WTC11 (cell line): ENCODE results near the gene TPRG1L. TPM values are rescaled to one million over a fixed set of nuclear protein-coding genes. Genes with fewer than 3 reads are reported as not detected.

Experiments used
- ATAC-seq: fragments of 200-7000 bp; cut with Tn5 transposase; 2 replicates; pipeline ENCODE4 v1.10.0; 2021; ENCODE audit warnings: mild to moderate bottlenecking, moderate library complexity
- CTCF ChIA-PET: fragments of 300-600 bp; sonication (Branson Sonifier 250); formaldehyde crosslinking; loops from one replicate; lab custom pipeline; 2021; ENCODE audit warnings: antibody characterized with exemption; lab: Charles Lee
- POLR2A ChIA-PET: fragments of 350-600 bp; sonication (Branson Sonifier 250); formaldehyde crosslinking; loops from one replicate; lab custom pipeline; 2021; ENCODE audit warnings: antibody characterized with exemption; lab: Charles Lee
- DNase-seq: peaks from one replicate; pipeline ENCODE4 v3.0.0; 2021; ENCODE audit warnings: low spot score
- H3K27ac Mint-ChIP-seq: 2 replicates; pipeline ENCODE4 v1.8.0; 2021; ENCODE audit warnings: mixed read lengths
- H3K27me3 Mint-ChIP-seq: 2 replicates; pipeline ENCODE4 v1.8.0; 2021; ENCODE audit warnings: low read depth, mild to moderate bottlenecking, moderate library complexity, mixed read lengths
- H3K36me3 Mint-ChIP-seq: 2 replicates; pipeline ENCODE4 v1.8.0; 2021; ENCODE audit warnings: mixed read lengths
- H3K4me1 Mint-ChIP-seq: 2 replicates; pipeline ENCODE4 v1.8.0; 2022; ENCODE audit warnings: mixed read lengths
- H3K4me3 Mint-ChIP-seq: 2 replicates; pipeline ENCODE4 v1.8.0; 2021; ENCODE audit warnings: mild to moderate bottlenecking, moderate library complexity, mixed read lengths
- H3K9me3 Mint-ChIP-seq: 2 replicates; pipeline ENCODE4 v1.8.0; 2021; ENCODE audit warnings: mixed read lengths
- ARID4B ChIP-seq: sonication (generic); formaldehyde crosslinking; IDR thresholded peaks from 2 replicates; pipeline ENCODE4 v1.8.0; 2023; ENCODE audit warnings: missing genetic modification reagents, mild to moderate bottlenecking, borderline replicate concordance
- ATF3 ChIP-seq: sonication (generic); formaldehyde crosslinking; conservative IDR thresholded peaks from 2 replicates; pipeline ENCODE4 v1.8.1; 2022; ENCODE audit warnings: mild to moderate bottlenecking, missing genetic modification reagents
- FOXP1 ChIP-seq: sonication (generic); formaldehyde crosslinking; IDR thresholded peaks from 2 replicates; pipeline ENCODE4 v1.8.0; 2022; ENCODE audit warnings: missing genetic modification reagents, mild to moderate bottlenecking, moderate library complexity, borderline replicate concordance
- IRF1 ChIP-seq: sonication (generic); formaldehyde crosslinking; IDR thresholded peaks from 2 replicates; pipeline ENCODE4 v1.8.0; 2023; ENCODE audit warnings: missing genetic modification reagents
- KAT7 ChIP-seq: sonication (generic); formaldehyde crosslinking; IDR thresholded peaks from 2 replicates; pipeline ENCODE4 v1.8.1; 2023; ENCODE audit warnings: missing genetic modification reagents, mild to moderate bottlenecking, borderline replicate concordance
- NFE2L1 ChIP-seq: sonication (generic); formaldehyde crosslinking; IDR thresholded peaks from 2 replicates; pipeline ENCODE4 v1.8.1; 2023; ENCODE audit warnings: missing genetic modification reagents
- NFYB ChIP-seq: sonication (generic); formaldehyde crosslinking; conservative IDR thresholded peaks from 2 replicates; pipeline ENCODE4 v1.8.0; 2022; ENCODE audit warnings: low read depth, missing genetic modification reagents
- NR3C1 ChIP-seq: sonication (generic); formaldehyde crosslinking; conservative IDR thresholded peaks from 2 replicates; pipeline ENCODE4 v1.8.1; 2023; ENCODE audit warnings: low read depth, mild to moderate bottlenecking, missing genetic modification reagents
- OVOL2 ChIP-seq: fragments of 250-450 bp; sonication (Bioruptor Pico); IDR thresholded peaks from 2 replicates; pipeline ENCODE4 v1.9.0; 2021; ENCODE audit warnings: mild to moderate bottlenecking, borderline replicate concordance
- STAT6 ChIP-seq: sonication (generic); formaldehyde crosslinking; conservative IDR thresholded peaks from 2 replicates; pipeline ENCODE4 v1.8.1; 2023; ENCODE audit warnings: mild to moderate bottlenecking, low read depth, missing genetic modification reagents, moderate library complexity
- TP53 ChIP-seq: sonication (generic); formaldehyde crosslinking; IDR thresholded peaks from 2 replicates; pipeline ENCODE4 v1.8.1; 2023; ENCODE audit warnings: mild to moderate bottlenecking, missing genetic modification reagents
- ZNF121 ChIP-seq: sonication (generic); formaldehyde crosslinking; IDR thresholded peaks from 2 replicates; pipeline ENCODE4 v1.8.0; 2023; ENCODE audit warnings: missing genetic modification reagents
- ZNF671 ChIP-seq: fragments of 250-450 bp; sonication (Bioruptor Pico); IDR thresholded peaks from 2 replicates; pipeline ENCODE4 v1.8.0; 2021; ENCODE audit warnings: mild to moderate bottlenecking
- total RNA-seq: library from RNA; stranded (reverse); gene quantifications from 3 replicates; pipeline ENCODE4 v1.2.3, GENCODE V29; 2021
- TF ChIP-seq, protein P1 (sequence below): sonication (generic); formaldehyde crosslinking; IDR thresholded peaks from 2 replicates; pipeline ENCODE4 v1.8.0; 2022; ENCODE audit warnings: mild to moderate bottlenecking, missing genetic modification reagents
- TF ChIP-seq, protein P2 (sequence below): sonication (generic); formaldehyde crosslinking; IDR thresholded peaks from 2 replicates; pipeline ENCODE4 v1.8.1; 2023; ENCODE audit warnings: mild to moderate bottlenecking, missing genetic modification reagents, borderline replicate concordance
- TF ChIP-seq, protein P3 (sequence below): sonication (generic); formaldehyde crosslinking; IDR thresholded peaks from 2 replicates; pipeline ENCODE4 v1.8.1; 2022; ENCODE audit warnings: mild to moderate bottlenecking, moderate library complexity, missing genetic modification reagents

Gene TPRG1L
- total RNA-seq, 1 experiment from 2014 or later, result 20.9 TPM

DNA sequence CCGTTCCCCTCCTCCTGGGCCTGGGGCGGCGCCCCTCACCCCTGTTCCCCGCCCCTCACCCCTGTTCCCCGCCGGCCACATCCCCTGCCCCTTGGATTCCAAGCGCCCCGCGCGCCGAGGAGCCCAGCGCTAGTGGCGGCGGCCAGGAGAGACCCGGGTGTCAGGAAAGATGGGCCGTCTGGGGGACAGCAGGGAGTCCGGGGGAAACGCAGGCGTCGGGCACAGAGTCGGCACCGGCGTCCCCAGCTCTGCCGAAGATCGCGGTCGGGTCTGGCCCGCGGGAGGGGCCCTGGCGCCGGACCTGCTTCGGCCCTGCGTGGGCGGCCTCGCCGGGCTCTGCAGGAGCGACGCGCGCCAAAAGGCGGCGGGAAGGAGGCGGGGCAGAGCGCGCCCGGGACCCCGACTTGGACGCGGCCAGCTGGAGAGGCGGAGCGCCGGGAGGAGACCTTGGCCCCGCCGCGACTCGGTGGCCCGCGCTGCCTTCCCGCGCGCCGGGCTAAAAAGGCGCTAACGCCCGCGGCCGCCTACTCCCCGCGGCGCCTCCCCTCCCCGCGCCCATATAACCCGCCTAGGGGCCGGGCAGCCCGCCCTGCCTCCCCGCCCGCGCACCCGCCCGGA, 27.2 kb downstream of the TPRG1L start, which contains the start of gene TP73:
TSS of gene TP73 (plus strand) at position 587 of the 618 bp plus-strand sequence. CDS start 29,850 bp downstream, outside the sequence.
- Mint-ChIP-seq H3K9me3 (no peaks in the 10 kb centered on the region), H3K4me3 (peak within 1 kb of the TSS; percentile 82), H3K27me3 (peaks cover 64% of the 10 kb centered on the region), H3K36me3 (peaks cover 1% of the 10 kb centered on the region; the same call in 1 of the 2 replicates), H3K27ac (no peak within 1 kb of the TSS), H3K4me1 (peaks cover 10% of the 10 kb centered on the region)
- ChIA-PET CTCF (interaction anchor here (0.9 to 3.8 kb wide), 16 partner anchors 12 to 199 kb away, joined by 3 to 27 read pairs (median 7); no protein-coding TSS in a partner anchor), POLR2A (no interaction called here)
- no peak for ATAC-seq
- TF ChIP-seq NFYB (no peak), STAT6 (CRISPR knock-in tag) (no peak), ZNF121 (CRISPR knock-in tag) (peak; percentile 88), TP53 (no peak), OVOL2 (CRISPR knock-in tag) (no peak), FOXP1 (CRISPR knock-in tag) (peak; percentile 45; the same call in 1 of the 2 replicates), ZNF671 (no peak), KAT7 (CRISPR knock-in tag) (peak; percentile 49; the same call in 1 of the 2 replicates), NFE2L1 (CRISPR knock-in tag) (no peak), NR3C1 (CRISPR knock-in tag) (no peak)
- TF ChIP-seq, protein P1, sequence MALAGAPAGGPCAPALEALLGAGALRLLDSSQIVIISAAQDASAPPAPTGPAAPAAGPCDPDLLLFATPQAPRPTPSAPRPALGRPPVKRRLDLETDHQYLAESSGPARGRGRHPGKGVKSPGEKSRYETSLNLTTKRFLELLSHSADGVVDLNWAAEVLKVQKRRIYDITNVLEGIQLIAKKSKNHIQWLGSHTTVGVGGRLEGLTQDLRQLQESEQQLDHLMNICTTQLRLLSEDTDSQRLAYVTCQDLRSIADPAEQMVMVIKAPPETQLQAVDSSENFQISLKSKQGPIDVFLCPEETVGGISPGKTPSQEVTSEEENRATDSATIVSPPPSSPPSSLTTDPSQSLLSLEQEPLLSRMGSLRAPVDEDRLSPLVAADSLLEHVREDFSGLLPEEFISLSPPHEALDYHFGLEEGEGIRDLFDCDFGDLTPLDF, result no peak
- TF ChIP-seq, protein P2, sequence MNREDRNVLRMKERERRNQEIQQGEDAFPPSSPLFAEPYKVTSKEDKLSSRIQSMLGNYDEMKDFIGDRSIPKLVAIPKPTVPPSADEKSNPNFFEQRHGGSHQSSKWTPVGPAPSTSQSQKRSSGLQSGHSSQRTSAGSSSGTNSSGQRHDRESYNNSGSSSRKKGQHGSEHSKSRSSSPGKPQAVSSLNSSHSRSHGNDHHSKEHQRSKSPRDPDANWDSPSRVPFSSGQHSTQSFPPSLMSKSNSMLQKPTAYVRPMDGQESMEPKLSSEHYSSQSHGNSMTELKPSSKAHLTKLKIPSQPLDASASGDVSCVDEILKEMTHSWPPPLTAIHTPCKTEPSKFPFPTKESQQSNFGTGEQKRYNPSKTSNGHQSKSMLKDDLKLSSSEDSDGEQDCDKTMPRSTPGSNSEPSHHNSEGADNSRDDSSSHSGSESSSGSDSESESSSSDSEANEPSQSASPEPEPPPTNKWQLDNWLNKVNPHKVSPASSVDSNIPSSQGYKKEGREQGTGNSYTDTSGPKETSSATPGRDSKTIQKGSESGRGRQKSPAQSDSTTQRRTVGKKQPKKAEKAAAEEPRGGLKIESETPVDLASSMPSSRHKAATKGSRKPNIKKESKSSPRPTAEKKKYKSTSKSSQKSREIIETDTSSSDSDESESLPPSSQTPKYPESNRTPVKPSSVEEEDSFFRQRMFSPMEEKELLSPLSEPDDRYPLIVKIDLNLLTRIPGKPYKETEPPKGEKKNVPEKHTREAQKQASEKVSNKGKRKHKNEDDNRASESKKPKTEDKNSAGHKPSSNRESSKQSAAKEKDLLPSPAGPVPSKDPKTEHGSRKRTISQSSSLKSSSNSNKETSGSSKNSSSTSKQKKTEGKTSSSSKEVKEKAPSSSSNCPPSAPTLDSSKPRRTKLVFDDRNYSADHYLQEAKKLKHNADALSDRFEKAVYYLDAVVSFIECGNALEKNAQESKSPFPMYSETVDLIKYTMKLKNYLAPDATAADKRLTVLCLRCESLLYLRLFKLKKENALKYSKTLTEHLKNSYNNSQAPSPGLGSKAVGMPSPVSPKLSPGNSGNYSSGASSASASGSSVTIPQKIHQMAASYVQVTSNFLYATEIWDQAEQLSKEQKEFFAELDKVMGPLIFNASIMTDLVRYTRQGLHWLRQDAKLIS, result no peak
- TF ChIP-seq, protein P3, sequence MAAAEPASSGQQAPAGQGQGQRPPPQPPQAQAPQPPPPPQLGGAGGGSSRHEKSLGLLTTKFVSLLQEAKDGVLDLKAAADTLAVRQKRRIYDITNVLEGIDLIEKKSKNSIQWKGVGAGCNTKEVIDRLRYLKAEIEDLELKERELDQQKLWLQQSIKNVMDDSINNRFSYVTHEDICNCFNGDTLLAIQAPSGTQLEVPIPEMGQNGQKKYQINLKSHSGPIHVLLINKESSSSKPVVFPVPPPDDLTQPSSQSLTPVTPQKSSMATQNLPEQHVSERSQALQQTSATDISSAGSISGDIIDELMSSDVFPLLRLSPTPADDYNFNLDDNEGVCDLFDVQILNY, result no peak
- peak; percentile 29 for DNase-seq

DNA sequence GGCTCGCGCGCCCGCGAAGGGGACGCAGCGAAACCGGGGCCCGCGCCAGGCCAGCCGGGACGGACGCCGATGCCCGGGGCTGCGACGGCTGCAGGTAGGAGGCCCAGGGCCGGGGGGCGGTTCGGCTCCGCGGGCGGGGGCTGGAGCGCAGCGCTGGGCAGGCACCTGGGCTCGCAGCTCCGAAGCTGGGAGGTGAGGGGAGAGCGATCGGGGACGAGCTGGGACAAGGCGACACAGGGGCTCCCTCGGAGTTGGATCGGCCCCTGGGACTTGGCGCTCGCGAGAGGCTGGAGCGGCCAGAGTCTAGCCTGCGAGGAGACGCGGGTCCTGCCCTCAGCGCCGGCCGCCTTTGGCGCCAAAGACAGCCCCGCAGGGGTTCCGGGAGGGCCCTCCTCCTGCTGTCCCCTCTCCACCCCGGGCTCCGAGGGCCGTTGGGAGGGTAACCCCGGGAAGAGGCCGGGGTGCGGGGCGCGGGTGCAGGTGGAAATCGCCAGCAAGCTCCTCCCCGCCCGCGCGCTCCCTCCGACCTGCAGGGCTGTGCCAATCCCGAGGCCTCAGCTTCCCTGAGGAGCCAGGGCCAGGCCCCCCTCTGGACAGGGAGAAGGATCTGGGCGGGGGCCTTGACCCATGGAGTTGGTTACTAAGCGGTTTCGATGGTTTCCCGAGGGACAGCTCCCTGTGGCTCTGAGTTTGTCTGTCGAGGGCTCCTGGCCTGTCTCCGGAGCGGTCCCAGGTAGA, 27.9 kb downstream of the TPRG1L start:
- Mint-ChIP-seq H3K27ac (no peak overlapping the region), H3K36me3 (no peaks in the 10 kb centered on the region), H3K4me1 (peaks cover 10% of the 10 kb centered on the region), H3K27me3 (peaks cover 68% of the 10 kb centered on the region), H3K4me3 (peak overlapping the region; percentile 55), H3K9me3 (no peaks in the 10 kb centered on the region)
- POLR2A ChIA-PET, result no interaction called here
- peak; percentile 44 for ATAC-seq
- CTCF ChIA-PET, result interaction anchor here (0.6 to 3.8 kb wide), 13 partner anchors 12 to 162 kb away, joined by 3 to 27 read pairs (median 7); no protein-coding TSS in a partner anchor
- peak; percentile 56 for DNase-seq
- TF ChIP-seq ARID4B (CRISPR knock-in tag), result no peak
- no peak for TF ChIP-seq ATF3 (CRISPR knock-in tag)
- no peak for TF ChIP-seq IRF1 (CRISPR knock-in tag)
